Mucosa of descending colon (tissue), 3 donors: Measurements from ENCODE around the gene KCNT1. TPM values are rescaled to one million over a fixed set of nuclear protein-coding genes. Genes with fewer than 3 reads are reported as not detected.

ENCODE experiments used
- ATAC-seq: fragments of 200-7000 bp; cut with Tn5 transposase; one replicate; pipeline ENCODE4 v1.9.1; 2020; ENCODE audit warnings: mild to moderate bottlenecking, moderate library complexity
- DNase-seq, 3 donors: peaks; one replicate each; pipeline ENCODE4 v3.0.0-alpha.2; 2020
- H3K36me3 ChIP-seq: fragments of 200-600 bp; one replicate; pipeline ENCODE4 v1.8.0; 2021; ENCODE audit warnings: low read depth, mild to moderate bottlenecking
- H3K4me1 ChIP-seq: fragments of 200-600 bp; one replicate; pipeline ENCODE4 v1.8.0; 2021; ENCODE audit warnings: low read depth, mild to moderate bottlenecking
- H3K4me3 ChIP-seq: fragments of 200-600 bp; one replicate; pipeline ENCODE4 v1.8.0; 2021; ENCODE audit warnings: mild to moderate bottlenecking
- H3K9me3 ChIP-seq: fragments of 200-600 bp; one replicate; pipeline ENCODE4 v1.8.0; 2021; ENCODE audit warnings: mild to moderate bottlenecking
- intact Hi-C, 2 donors: fragments of 100-400 bp; cut with DNase I in 1 of 2; cut with micrococcal nuclease in 1 of 2; formaldehyde crosslinking; loops; one replicate each; pipeline versions ENCODE4 v1.11.0 to v1.11.1; 2022; cut with DNase I, micrococcal nuclease
- total RNA-seq, 3 donors: library from RNA; stranded (reverse); fragmentation: NEBNext Ultra II Directional in 2 of 3; extraction: Animal tissue kit (Norgen Biotek cat#: 25700) in 2 of 3; gene quantifications; one replicate each; pipeline versions ENCODE4 v1.2.1 to v1.2.4, GENCODE V29; 2021 to 2023
- TF ChIP-seq, protein P1 (sequence below): fragments of 200-600 bp; IDR thresholded peaks from one replicate; pipeline ENCODE4 v1.8.0; 2022; ENCODE audit warnings: antibody characterized with exemption, mild to moderate bottlenecking
- donor health status: DM: no; HTN: no; CAD: no; lungs with moderate emphysema.
- donor health status: DM: no; HTN: no; CAD: no.
- donor health status: DM: no; HTN: yes; CAD: no.

The KCNT1 gene
- total RNA-seq, 3 donors from 2014 or later, result 0.22 to 0.60 TPM; not detected in 1

DNA sequence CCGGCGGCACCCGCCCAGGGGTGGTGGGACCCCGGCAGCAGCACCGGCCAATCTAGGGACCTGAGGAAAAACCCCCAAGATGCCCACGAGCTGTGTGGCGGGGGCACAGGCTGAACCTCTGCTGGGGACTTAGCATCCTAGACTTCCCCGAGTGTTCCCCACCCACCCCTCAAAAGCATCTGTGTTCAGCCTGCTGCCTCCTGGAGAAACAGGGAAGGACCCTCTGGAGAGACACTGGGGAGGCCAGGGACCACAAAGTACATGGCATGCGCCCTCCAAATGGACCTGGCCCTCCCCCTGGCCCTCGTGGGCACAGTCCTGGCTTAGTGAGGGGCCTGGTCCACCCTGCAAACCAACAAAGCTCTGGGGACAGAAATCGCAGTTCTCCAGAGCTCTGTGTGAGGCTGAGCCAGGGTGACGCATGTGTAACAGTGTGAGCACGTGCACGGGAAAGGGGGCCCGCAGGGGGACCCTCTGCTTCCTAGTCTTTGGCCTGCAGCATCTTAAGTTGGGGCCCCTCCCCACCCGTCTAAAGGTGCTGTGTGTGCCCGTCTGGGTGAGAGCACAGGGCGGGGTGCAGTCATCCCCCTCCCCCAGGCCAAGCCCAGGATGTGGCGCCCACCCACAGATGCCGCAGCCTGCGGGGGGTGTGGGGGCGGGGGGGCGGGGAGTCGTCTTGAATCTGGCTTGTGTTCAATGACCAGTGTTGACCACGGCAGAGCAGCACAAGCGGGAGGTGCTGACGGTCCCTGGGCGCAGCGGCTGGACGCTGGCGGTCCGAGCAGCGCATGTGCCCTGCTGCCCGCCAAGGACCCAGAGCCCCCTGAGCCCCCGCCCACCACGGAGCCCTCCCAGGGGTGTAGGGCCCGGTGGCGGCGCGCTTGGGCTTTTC, 672 bp upstream of the KCNT1 start:
- Histone ChIP-seq H3K9me3 (no peaks in the 10 kb centered on the region), H3K4me1 (peaks cover 4% of the 10 kb centered on the region), H3K36me3 (no peaks in the 10 kb centered on the region), H3K4me3 (no peak overlapping the region)
- no peak for DNase-seq
- intact Hi-C loops, result no loop called here
- ATAC-seq, result no peak
- TF ChIP-seq, protein P1, sequence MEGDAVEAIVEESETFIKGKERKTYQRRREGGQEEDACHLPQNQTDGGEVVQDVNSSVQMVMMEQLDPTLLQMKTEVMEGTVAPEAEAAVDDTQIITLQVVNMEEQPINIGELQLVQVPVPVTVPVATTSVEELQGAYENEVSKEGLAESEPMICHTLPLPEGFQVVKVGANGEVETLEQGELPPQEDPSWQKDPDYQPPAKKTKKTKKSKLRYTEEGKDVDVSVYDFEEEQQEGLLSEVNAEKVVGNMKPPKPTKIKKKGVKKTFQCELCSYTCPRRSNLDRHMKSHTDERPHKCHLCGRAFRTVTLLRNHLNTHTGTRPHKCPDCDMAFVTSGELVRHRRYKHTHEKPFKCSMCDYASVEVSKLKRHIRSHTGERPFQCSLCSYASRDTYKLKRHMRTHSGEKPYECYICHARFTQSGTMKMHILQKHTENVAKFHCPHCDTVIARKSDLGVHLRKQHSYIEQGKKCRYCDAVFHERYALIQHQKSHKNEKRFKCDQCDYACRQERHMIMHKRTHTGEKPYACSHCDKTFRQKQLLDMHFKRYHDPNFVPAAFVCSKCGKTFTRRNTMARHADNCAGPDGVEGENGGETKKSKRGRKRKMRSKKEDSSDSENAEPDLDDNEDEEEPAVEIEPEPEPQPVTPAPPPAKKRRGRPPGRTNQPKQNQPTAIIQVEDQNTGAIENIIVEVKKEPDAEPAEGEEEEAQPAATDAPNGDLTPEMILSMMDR, result no peak

DNA sequence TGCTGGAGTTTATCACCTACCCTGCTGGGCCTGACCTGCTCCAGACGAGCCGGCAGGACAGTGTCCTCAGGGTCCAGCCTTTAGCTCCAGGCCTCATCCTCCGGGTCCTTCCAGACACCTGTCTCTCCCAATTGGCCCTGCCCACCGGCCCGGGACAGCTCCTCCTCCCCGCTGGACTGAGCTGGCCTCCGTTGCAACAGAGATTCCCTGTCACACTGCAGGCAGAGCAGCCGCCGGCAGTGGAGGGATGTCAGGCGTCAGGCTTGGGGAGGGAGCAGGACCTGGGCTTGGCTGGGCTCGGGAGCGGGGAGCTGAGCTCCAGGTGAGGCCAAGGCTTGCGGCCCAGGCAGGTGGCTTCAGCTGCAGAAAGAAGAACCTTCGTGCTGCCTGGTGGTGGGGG, 1.7 kb downstream of the KCNT1 start:
- ATAC-seq, result no peak
- Histone ChIP-seq H3K9me3 (no peaks in the 10 kb centered on the region), H3K36me3 (no peaks in the 10 kb centered on the region), H3K4me3 (no peak overlapping the region), H3K4me1 (peaks cover 4% of the 10 kb centered on the region)
- no peak for DNase-seq
- intact Hi-C loops, result no loop called here
- TF ChIP-seq, protein P1, result no peak

DNA sequence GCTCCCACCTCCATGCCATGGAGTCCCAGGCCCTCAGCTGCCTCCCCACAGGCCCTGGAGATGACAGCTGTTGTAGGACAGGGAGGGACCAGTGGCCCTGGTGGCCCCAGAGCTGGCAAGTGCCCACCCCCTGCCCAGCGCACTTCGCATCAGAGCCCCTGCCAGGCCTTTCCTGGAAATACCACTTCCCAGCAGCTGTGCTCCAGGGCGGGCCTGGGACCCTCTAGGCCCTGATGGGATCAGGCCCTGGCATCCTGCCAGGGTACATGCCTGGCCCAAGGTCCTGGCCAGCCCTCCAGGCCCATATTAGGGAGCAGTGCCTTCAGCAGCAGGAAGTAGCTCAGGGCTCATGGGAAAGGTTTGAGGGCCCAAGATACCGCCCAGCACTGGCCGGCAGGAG, 2.5 kb downstream of the KCNT1 start:
- intact Hi-C loops, result no loop called here
- no peaks in the 10 kb centered on the region for H3K36me3 ChIP-seq
- DNase-seq, result no peak
- ATAC-seq, result no peak
- no peak overlapping the region for H3K4me3 ChIP-seq
- TF ChIP-seq, protein P1, result no peak
- no peaks in the 10 kb centered on the region for H3K9me3 ChIP-seq
- peaks cover 4% of the 10 kb centered on the region for H3K4me1 ChIP-seq

- Histone ChIP-seq H3K4me3 (no peak overlapping the region), H3K36me3 (no peaks in the 10 kb centered on the region), H3K9me3 (no peaks in the 10 kb centered on the region), H3K4me1 (peaks cover 4% of the 10 kb centered on the region)
- DNase-seq (no peak), ATAC-seq (no peak)
- intact Hi-C loops, result no loop called here
- TF ChIP-seq, protein P1, result no peak
These were observed 3.4 kb downstream of the KCNT1 start for GRCh38 chr9:135705376-135705775.

- TF ChIP-seq, protein P1, result no peak
- intact Hi-C loops, result no loop called here
- H3K4me1 ChIP-seq, result peaks cover 4% of the 10 kb centered on the region
- H3K4me3 ChIP-seq, result no peak overlapping the region
- no peak for DNase-seq
- H3K36me3 ChIP-seq, result no peaks in the 10 kb centered on the region
- ATAC-seq, result no peak
- no peaks in the 10 kb centered on the region for H3K9me3 ChIP-seq
These were observed 4.3 kb downstream of the KCNT1 start for GRCh38 chr9:135706288-135706687.
